HG03520 (cell line): ENCODE data around the gene PIK3R3.

Source experiments
- ATAC-seq: cut with Tn5 transposase; IDR thresholded peaks from one replicate; pipeline ENCODE4 v1.9.1; 2021; ENCODE audit warnings: mild to moderate bottlenecking, moderate library complexity; ENCODE audit not compliant: unreplicated experiment

PIK3R3 gene

DNA sequence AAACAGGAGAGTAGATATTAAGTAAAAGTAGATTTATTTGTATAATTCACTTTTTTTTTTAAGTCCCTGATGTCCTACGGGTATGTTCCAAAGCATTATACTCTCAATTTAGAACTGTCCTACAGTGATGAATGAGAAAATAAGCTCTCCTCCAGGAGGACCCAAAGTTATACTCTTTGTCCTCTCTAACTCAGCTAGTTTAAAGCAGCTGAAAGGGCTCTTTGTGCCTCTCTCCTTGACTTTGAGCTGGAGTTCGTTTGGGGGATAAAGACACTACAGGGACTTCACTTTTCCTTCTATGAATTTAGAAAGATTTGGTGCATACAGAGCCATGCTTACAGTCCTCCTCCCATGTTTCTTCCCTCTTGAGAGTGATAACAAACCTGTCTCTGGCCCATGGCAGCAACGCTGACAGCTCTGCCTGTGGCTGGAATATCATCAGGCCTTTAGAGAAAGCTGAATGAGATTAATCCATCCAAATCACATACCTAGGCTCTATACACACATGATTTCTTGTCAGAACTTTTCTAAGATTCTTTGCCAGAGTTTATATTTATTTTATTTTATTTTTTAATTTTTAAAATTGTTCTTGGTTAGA is 134.3 kb downstream of the PIK3R3 start:
- no peak for ATAC-seq

DNA sequence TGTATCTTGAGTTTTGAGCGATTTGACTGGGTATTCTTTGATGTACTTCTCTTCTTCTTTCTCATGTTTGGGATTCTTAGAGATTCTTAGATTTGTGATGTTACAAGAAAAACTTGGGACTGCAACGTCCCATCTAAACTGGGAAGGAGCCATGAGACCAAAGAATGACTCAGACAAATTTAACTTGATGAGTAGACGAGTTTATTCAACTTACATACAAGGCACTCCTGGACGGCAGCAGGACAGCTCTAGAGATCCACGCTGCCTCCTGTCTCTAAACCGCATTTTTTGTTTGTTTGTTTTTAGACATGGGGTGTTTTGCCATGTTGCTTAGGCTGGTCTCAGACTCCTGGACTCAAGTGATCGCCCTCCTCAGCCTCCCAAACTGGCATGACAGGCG is 137.1 kb downstream of the PIK3R3 start:
- ATAC-seq = no peak

DNA sequence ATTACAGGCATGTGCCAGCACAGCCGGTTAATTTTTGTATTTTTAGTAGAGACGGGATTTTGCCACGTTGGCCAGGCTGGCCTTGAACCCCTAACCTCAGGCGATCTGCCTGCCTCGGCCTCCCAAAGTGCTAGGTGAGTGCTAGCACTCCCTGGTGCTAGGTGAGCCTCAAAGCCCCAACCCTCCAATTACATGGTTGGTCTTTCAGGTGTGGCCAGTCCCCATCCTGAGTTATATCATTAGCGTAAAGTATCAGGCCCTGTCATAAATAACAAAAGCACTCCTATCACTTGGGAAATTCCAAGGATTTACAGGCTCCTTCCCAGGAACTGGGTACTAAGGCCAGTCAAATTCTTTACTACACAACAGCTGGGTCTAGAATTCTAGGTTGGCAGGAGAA is 138.0 kb downstream of the PIK3R3 start:
- ATAC-seq = no peak
